Astrocyte of the spinal cord (primary cell): ENCODE results near the gene ZNF460.

Experiments used
- DNase-seq: peaks from one replicate; pipeline ENCODE4 v3.0.0; 2011; ENCODE audit warnings: low read depth, low spot score
- H3K4me3 ChIP-seq: 2 replicates; pipeline ENCODE4 v1.5.1; 2011; ENCODE audit warnings: low read depth, mild to moderate bottlenecking, low read length, moderate library complexity
- CTCF ChIP-seq: IDR thresholded peaks from 2 replicates; pipeline ENCODE4 v1.5.1; 2012; ENCODE audit warnings: low read depth, mild to moderate bottlenecking, low read length, inconsistent platforms
- in situ Hi-C: cut with HindIII; loops from 2 replicates; pipeline ENCODE4 v1.10.0; 2017; ENCODE audit warnings: low sequenced_read_pairs

The ZNF460 gene

GRCh38 chr19:57280165-57280961 lies at the start of gene ZNF460:
Gene ZNF460 (plus strand): TSS chr19:57280485. CDS start chr19:57280807, 322 bp downstream.
- in situ Hi-C loops: no loop called here

GRCh38 chr19:57231686-57232085 lies 48.6 kb upstream of the ZNF460 start:
- in situ Hi-C loops: no loop called here
- H3K4me3 ChIP-seq: no peak overlapping the region
- DNase-seq: no peak
- TF ChIP-seq CTCF: no peak

More at GRCh38 chr19:57280165-57280961, at the start of gene ZNF460:
- peak; percentile 98 for DNase-seq
- H3K4me3 ChIP-seq: peak within 1 kb of the TSS; percentile 96
- no peak for TF ChIP-seq CTCF

GRCh38 chr19:57233207-57233606 lies 47.1 kb upstream of the ZNF460 start:
- H3K4me3 ChIP-seq: no peak overlapping the region
- in situ Hi-C loops: no loop called here
- DNase-seq: no peak
- TF ChIP-seq CTCF: no peak

- in situ Hi-C loops: no loop called here
- DNase-seq: peak; percentile 1
- TF ChIP-seq CTCF: no peak
- H3K4me3 ChIP-seq: peak overlapping the region; percentile 99
Observed at GRCh38 chr19:57239982-57240310, 40.3 kb upstream of the ZNF460 start.

GRCh38 chr19:57240311-57241090 lies 39.8 kb upstream of the ZNF460 start, which contains the start of gene ZNF805:
Gene ZNF805 (plus strand): TSS chr19:57240632. CDS start chr19:57240892, 260 bp downstream.
- peak; percentile 2 for TF ChIP-seq CTCF
- peak; percentile 93 for DNase-seq
- in situ Hi-C loops: no loop called here
- H3K4me3 ChIP-seq: peak within 1 kb of the TSS; percentile 99

- TF ChIP-seq CTCF: no peak
- in situ Hi-C loops: no loop called here
- peak overlapping the region; percentile 99 for H3K4me3 ChIP-seq
- peak; percentile 24 for DNase-seq
Observed at GRCh38 chr19:57241176-57241575, 39.1 kb upstream of the ZNF460 start.
